ENCODE data around the gene SLC35F1. TPM values are rescaled to one million over a fixed set of nuclear protein-coding genes. Genes with fewer than 3 reads are reported as not detected.

Gene SLC35F1
- total RNA-seq, 6 donors from 2014 or later = 0.11 to 0.15 (median 0.13) TPM; not detected in 3

DNA sequence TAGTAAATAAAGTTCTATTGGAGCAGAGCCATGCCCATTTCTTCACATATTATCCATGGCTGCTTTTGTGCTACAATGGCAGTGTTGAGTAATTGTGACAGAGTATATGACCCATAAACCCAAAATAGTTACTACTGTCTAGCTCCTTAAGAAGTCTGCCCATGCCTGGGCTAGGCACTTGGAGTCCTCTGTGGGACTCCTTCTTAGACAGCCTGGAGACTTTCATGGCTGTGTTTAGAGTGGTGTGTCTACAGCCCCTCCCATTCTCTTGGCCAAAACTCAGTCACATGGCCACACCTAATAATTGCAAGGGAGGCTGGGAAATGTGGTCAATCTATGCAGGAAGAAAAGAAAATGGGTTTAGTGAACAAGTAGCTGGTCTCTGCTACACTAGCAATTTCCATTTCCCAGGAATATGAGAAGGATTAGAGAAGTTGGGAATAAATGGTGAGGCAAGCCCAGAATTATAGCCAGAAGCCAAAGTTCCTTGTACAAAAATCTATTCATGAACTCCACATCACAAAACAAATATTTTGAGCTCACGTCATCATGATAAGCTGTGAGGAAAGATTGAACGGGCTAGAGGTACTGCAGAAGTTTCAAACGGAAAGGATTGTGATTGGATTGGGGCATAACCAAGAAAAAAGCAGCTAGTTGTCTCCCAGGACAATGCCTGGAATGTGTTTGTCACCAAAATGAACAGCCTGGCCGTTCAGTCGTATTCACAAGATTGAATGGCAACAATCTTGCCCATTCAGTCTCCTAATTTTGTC is 389.3 kb downstream of the SLC35F1 start:
- 76% methylated on average over 5 of the region's 5 CpGs for WGBS, 2 donors
- Histone ChIP-seq H3K27me3 (no peaks in the 10 kb centered on the region), H3K9me3 (no peaks in the 10 kb centered on the region), H3K27ac (no peak overlapping the region), H3K4me1 (no peaks in the 10 kb centered on the region), H3K4me3 (no peak overlapping the region), H3K36me3 (no peaks in the 10 kb centered on the region)
- DNase-seq (no peak), ATAC-seq (ENCODE audit: low FRiP score in 2 of 2) (no peak)
- TF ChIP-seq POLR2AphosphoS5 (IDR thresholded peaks at IDR 0.05) = no peak

DNA sequence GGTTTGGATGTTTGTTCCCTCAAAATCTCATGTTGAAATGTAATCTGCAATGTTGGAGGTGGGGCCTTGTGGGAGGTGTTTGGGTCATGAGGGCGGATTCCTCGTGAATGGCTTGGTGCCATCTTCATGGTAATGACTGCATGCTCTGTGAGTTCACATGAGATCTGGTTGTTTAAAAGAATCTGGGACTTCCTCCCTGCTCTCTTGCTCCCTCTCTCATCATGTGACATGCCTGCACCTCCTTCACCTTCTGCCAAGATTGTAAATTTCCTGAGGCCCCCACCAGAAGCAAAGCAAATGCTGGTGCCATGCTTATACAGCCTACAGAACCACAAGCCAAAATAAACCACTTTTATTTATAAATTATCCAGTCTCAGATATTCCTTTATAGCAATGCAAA is 390.8 kb downstream of the SLC35F1 start:
- DNase-seq = no peak
- H3K27me3 ChIP-seq = no peaks in the 10 kb centered on the region
- H3K4me1 ChIP-seq = no peaks in the 10 kb centered on the region
- 89 to 96% methylated on average over 2 of the region's 2 CpGs for WGBS, 2 donors
- no peaks in the 10 kb centered on the region for H3K9me3 ChIP-seq
- no peak overlapping the region for H3K27ac ChIP-seq
- H3K4me3 ChIP-seq = no peak overlapping the region
- TF ChIP-seq POLR2A (IDR thresholded peaks at IDR 0.05) = no peak
- no peak for TF ChIP-seq POLR2AphosphoS5 (IDR thresholded peaks at IDR 0.05)
- no peak for ATAC-seq (ENCODE audit: low FRiP score in 2 of 2)
- no peaks in the 10 kb centered on the region for H3K36me3 ChIP-seq

- H3K9me3 ChIP-seq = no peaks in the 10 kb centered on the region
- H3K4me1 ChIP-seq = no peaks in the 10 kb centered on the region
- H3K27me3 ChIP-seq = no peaks in the 10 kb centered on the region
- H3K36me3 ChIP-seq = no peaks in the 10 kb centered on the region
- H3K27ac ChIP-seq = no peak overlapping the region
- H3K4me3 ChIP-seq = no peak overlapping the region
- no peak for ATAC-seq (ENCODE audit: low FRiP score in 2 of 2)
- TF ChIP-seq POLR2AphosphoS5 (IDR thresholded peaks at IDR 0.05) (no peak), POLR2A (IDR thresholded peaks at IDR 0.05) (no peak)
- WGBS, 2 donors = 64 to 66% methylated on average over 8 of the region's 8 CpGs
- no peak for DNase-seq
Observed at GRCh38 chr6:118298476-118299427, 391.7 kb downstream of the SLC35F1 start.

- no peaks in the 10 kb centered on the region for H3K36me3 ChIP-seq
- H3K27me3 ChIP-seq = no peaks in the 10 kb centered on the region
- no peak overlapping the region for H3K27ac ChIP-seq
- TF ChIP-seq POLR2A (IDR thresholded peaks at IDR 0.05) = no peak
- TF ChIP-seq, protein P1, sequence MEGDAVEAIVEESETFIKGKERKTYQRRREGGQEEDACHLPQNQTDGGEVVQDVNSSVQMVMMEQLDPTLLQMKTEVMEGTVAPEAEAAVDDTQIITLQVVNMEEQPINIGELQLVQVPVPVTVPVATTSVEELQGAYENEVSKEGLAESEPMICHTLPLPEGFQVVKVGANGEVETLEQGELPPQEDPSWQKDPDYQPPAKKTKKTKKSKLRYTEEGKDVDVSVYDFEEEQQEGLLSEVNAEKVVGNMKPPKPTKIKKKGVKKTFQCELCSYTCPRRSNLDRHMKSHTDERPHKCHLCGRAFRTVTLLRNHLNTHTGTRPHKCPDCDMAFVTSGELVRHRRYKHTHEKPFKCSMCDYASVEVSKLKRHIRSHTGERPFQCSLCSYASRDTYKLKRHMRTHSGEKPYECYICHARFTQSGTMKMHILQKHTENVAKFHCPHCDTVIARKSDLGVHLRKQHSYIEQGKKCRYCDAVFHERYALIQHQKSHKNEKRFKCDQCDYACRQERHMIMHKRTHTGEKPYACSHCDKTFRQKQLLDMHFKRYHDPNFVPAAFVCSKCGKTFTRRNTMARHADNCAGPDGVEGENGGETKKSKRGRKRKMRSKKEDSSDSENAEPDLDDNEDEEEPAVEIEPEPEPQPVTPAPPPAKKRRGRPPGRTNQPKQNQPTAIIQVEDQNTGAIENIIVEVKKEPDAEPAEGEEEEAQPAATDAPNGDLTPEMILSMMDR (IDR thresholded peaks at IDR 0.05) = no peak
- H3K9me3 ChIP-seq = no peaks in the 10 kb centered on the region
- H3K4me3 ChIP-seq = no peak overlapping the region
- no peak for DNase-seq
- no peaks in the 10 kb centered on the region for H3K4me1 ChIP-seq
- WGBS, 2 donors = 76 to 80% methylated on average over 4 of the region's 4 CpGs
- ATAC-seq (ENCODE audit: low FRiP score in 2 of 2) = no peak
Observed at GRCh38 chr6:118299457-118299856, 392.4 kb downstream of the SLC35F1 start.

- Histone ChIP-seq H3K27me3 (no peaks in the 10 kb centered on the region), H3K9me3 (no peaks in the 10 kb centered on the region), H3K4me3 (no peak overlapping the region), H3K36me3 (no peaks in the 10 kb centered on the region), H3K4me1 (no peaks in the 10 kb centered on the region), H3K27ac (no peak overlapping the region)
- no peak for TF ChIP-seq EP300 (IDR thresholded peaks at IDR 0.05)
- TF ChIP-seq POLR2AphosphoS5 (IDR thresholded peaks at IDR 0.05) = no peak
- TF ChIP-seq, protein P1 (IDR thresholded peaks at IDR 0.05) = no peak
- no peak for TF ChIP-seq POLR2A (IDR thresholded peaks at IDR 0.05)
- DNase-seq (no peak), ATAC-seq (ENCODE audit: low FRiP score in 2 of 2) (no peak)
- 67 to 88% methylated on average over 1 of the region's 1 CpG for WGBS, 2 donors
Observed at GRCh38 chr6:118304321-118304720, 397.3 kb downstream of the SLC35F1 start.

DNA sequence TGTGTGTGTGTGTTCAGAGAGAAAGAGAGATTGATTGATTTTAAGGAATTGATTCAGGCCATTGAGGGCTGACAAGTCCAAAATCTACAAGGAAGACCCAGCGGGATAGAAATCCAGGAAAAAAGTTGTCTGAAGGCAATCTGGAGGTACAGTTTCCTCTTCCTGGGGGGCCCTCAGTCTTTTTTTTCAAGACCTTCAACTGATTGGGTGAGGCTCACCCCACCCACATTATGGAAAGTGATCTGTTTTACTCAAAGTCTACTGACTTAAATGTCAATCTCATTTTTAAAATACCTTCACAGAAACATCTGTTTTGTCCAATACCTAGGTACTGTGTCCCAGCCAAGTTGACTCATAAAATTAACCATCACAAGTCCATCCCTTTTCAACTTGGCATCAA is 398.0 kb downstream of the SLC35F1 start:
- Histone ChIP-seq H3K4me1 (no peaks in the 10 kb centered on the region), H3K9me3 (no peaks in the 10 kb centered on the region), H3K27ac (no peak overlapping the region), H3K4me3 (no peak overlapping the region), H3K36me3 (no peaks in the 10 kb centered on the region), H3K27me3 (no peaks in the 10 kb centered on the region)
- no peak for ATAC-seq (ENCODE audit: low FRiP score in 2 of 2)
- TF ChIP-seq POLR2AphosphoS5 (IDR thresholded peaks at IDR 0.05) (no peak), POLR2A (IDR thresholded peaks at IDR 0.05) (no peak), EP300 (IDR thresholded peaks at IDR 0.05) (no peak)
- TF ChIP-seq, protein P1 (IDR thresholded peaks at IDR 0.05) = no peak
- WGBS, 2 donors = 86 to 94% methylated on average over 1 of the region's 1 CpG
- DNase-seq = no peak

All from upper lobe of left lung (tissue), 6 donors.